HG03097 (cell line): Measurements from ENCODE around the gene SLC27A5.
A peak's percentile ranks its signal among the peaks of the same experiment; 100 is the strongest.
"Not testable (repeated sequence)": the region's sequence is repeated elsewhere in the genome, so short reads cannot be mapped to it uniquely, and the experiment has no call there.

Source experiments
- ATAC-seq: cut with Tn5 transposase; IDR thresholded peaks from one replicate; pipeline ENCODE4 v1.9.1; 2021; ENCODE audit not compliant: unreplicated experiment, low FRiP score

Gene SLC27A5

DNA sequence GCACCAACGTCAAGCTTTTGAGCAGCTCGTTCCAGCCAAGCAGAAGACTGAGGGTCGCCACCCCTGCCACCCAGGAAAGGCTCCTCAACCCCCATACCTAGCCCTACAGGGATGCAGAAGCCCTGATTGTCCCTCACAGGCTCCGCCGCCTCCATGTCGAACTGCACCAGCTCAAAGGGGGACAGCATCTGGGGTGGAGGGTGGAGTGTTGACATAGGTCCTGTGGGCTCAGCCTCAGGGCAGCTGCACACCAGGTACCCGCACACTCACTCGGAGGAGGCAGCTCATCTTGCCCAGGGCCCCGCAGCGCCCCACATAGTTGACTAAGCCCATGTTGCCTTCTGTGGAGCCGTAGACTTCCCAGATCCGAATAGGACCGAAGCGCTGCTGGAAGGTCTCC lies 11.6 kb downstream of the SLC27A5 start:
- no peak for ATAC-seq

GRCh38 chr19:58499021-58499927 lies 12.5 kb downstream of the SLC27A5 start:
- ATAC-seq, result peak; percentile 80

GRCh38 chr19:58498316-58499020 lies 13.3 kb downstream of the SLC27A5 start:
- no peak for ATAC-seq

GRCh38 chr19:58497634-58498170 lies 14.1 kb downstream of the SLC27A5 start:
- no peak for ATAC-seq

DNA sequence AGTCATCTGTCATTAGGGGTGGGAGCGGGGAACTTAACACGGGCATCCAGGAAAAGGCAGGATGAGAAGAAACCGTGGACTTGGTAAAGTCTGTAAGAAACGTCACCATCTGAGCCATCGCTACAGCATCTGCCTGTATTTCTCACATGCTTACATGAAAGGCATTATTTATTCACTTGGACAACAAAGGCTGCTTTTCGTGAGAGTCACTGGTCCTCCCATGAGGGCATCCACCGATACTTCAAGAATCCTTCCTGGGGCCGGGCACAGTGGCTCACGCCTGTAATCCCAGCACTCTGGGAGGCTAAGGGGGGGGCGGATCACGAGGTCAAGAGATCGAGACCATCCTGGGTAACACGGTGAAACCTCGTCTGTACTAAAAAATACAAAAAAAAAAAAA lies 19.5 kb downstream of the SLC27A5 start:
- ATAC-seq, result no peak

DNA sequence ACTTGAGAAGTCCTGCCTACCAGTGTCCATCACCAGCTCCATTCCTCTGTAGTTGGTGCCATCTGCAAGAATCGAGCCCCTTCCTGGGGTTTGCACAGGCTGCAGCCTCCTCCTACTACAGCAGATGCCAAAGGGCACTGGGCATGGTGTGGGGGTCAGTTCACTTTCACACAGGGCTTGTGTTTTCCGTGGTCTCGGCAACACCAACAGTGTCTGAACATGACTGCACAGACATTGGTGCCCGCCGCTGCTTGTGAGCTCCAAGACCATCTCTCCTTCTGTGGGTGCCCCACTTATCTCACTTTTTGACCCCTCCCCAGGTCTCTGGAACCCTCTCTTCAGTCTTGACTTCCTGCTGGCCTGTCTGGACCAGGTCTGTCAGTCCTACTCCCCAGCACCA lies 20.4 kb downstream of the SLC27A5 start:
- no peak for ATAC-seq

DNA sequence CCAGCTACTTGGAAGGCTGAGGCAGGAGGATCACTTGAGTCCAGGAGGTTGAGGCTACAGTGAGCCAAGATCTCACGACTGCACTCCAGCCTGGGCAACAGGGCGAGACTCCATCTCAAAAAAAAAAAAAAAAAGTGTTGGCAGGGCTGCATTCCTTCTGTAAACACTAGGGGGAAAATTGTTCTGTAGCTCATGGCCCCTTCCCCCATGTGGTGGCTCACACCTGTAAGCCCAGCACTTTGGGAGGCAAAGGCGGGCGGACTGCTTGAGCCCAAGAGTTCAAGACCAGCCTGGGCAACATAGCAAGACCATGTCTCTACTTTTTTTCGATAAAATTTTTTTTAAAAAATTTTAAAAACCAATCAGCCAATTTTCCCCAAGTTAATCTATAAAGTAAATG lies 27.4 kb downstream of the SLC27A5 start:
- not testable (repeated sequence) for ATAC-seq

DNA sequence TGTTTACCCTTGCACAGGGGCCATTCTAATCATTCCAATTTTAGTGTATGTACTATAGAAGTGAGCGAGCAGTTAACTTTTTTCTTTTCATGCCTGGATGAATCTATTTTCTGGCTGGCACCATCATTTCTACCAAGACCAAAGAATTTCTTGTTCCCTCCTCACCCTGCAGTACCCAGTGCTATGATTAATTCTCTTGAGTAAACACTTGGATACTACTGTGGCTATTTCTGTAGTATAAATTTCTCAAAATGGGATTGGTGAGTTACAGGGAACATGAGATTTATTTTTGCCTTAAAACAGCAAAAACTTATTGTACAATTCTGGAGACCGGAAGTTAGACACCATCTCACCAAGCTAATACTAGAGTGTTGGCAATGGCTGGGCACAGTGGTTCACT lies 28.0 kb downstream of the SLC27A5 start:
- ATAC-seq, result no peak

DNA sequence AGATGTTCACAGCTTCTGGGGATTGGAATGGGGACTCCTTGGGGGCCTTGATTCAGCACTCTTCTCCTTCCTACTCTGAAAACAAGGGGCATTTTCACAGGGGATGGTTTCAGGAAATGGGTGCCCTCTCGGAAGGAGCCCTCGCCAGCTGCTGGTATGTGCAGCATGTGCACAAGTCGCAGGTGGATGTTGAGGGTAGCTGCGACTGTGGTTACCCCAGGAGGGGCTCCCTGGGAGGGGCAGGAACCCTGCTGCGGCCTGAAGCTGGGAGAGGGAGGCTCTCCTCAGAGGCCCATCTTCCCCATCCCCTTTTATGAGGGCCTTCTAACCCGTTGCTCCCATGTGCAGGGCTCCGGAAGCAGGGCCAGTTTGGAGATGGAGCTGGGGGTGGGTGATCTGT lies 29.4 kb downstream of the SLC27A5 start:
- ATAC-seq, result no peak

DNA sequence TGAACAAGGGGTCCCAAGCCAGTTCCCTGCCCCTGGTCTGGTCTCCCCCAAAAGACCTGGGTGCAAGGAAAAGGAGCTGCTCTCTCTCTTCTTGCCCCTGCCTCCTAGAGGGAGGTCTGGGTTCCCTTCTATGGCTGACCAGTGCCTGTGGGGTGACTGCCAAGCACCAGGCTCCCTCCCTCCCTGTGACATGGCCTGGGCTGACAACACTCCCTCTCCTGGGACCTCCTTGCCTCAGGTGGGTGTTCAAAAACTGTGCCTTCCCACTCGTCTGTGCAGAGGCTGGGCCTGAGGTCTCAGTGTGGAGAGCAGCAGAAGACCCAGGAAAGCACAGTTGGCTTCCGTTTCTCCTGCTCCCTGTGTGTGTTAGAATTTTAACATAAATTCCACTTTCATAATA lies 31.0 kb downstream of the SLC27A5 start:
- no peak for ATAC-seq

DNA sequence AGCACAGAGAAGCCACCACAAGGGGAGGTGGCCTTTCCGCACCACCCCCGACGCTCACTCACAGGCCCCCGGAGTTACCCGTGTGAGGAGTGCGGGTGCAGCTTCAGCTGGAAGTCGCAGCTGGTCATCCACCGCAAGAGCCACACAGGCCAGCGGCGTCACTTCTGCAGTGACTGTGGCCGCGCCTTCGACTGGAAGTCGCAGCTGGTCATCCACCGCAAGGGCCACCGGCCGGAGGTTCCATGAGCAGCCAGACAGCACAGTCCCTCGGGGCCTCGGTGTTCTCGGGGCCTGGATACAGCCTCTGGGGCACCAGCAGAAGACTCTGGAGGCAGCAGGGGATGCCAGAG lies 31.3 kb downstream of the SLC27A5 start:
- no peak for ATAC-seq

GRCh38 chr19:58479736-58480480 lies 31.9 kb downstream of the SLC27A5 start:
- ATAC-seq, result no peak

GRCh38 chr19:58479303-58479702 lies 32.5 kb downstream of the SLC27A5 start:
- no peak for ATAC-seq

GRCh38 chr19:58477871-58478270 lies 33.9 kb downstream of the SLC27A5 start:
- ATAC-seq, result no peak

- ATAC-seq, result no peak
Observed at GRCh38 chr19:58477130-58477529, 34.7 kb downstream of the SLC27A5 start.

GRCh38 chr19:58476498-58477015 lies 35.2 kb downstream of the SLC27A5 start:
- no peak for ATAC-seq

DNA sequence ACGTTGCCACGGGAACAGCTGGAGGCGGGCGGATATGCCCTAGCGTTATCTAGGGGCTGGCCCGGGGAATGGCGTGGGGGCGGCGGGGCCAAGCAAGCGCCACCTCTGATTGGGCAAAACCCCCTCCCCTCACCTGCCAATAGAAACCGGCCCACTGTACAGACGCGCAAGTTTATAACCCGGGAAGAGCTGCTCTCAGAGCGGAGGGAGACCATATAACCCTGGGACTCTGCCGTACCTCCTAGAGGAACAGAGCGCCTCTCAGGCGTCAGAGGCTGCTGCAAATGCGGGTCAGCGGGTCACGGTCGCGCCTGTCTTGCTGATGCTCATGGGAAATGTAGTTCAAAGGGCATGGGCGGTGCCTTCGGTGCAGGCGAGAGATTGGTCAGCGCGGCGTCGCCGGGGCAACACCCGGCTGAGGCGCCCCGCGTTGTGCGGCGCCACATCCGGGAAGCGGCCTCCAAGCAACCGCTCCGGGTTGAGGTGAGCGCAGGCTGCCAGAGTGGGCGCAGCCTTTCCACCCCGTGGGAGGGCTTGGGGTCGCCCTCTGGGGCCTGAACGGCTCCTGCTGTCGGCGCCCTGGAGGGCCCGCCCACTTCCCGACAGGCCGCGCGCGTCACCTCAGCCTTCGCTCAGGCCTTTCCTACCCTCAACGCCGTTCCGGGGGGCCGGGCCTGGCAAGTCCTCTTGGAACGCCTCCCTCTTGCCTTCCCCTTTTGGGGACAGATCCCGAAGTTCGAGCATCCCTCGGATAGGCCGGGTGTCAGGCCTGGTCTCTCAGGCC lies 35.9 kb downstream of the SLC27A5 start, which contains the start of gene ZNF446:
ZNF446 (plus strand) TSS at position 639 of the 784 bp plus-strand sequence. CDS start 867 bp downstream, outside the sequence.
- ATAC-seq, result peak; percentile 85

- ATAC-seq, result no peak
Observed at GRCh38 chr19:58474997-58475713, 36.6 kb downstream of the SLC27A5 start.

GRCh38 chr19:58474291-58474996 lies 37.3 kb downstream of the SLC27A5 start:
- ATAC-seq, result no peak
